GM21529 (cell line): Measurements from ENCODE around the gene TMEM178B.
"Not testable (repeated sequence)": the region's sequence is repeated elsewhere in the genome, so short reads cannot be mapped to it uniquely, and the experiment has no call there.

Experiments
- ATAC-seq: cut with Tn5 transposase; IDR thresholded peaks from one replicate; pipeline ENCODE4 v1.9.1; 2021; ENCODE audit not compliant: unreplicated experiment

TMEM178B gene

GRCh38 chr7:141377906-141378305 lies 304.0 kb downstream of the TMEM178B start:
- ATAC-seq, result no peak

GRCh38 chr7:141378405-141378804 lies 304.5 kb downstream of the TMEM178B start:
- no peak for ATAC-seq

GRCh38 chr7:141381794-141382427 lies 308.0 kb downstream of the TMEM178B start:
- ATAC-seq, result no peak

GRCh38 chr7:141383356-141383755 lies 309.5 kb downstream of the TMEM178B start:
- not testable (repeated sequence) for ATAC-seq

- ATAC-seq, result no peak
These were observed 313.0 kb downstream of the TMEM178B start for GRCh38 chr7:141386881-141387280.

GRCh38 chr7:141387521-141388217 lies 313.8 kb downstream of the TMEM178B start:
- no peak for ATAC-seq

GRCh38 chr7:141389140-141389796 lies 315.4 kb downstream of the TMEM178B start:
- ATAC-seq, result no peak

- ATAC-seq, result no peak
These were observed 316.5 kb downstream of the TMEM178B start for GRCh38 chr7:141390339-141390738.

- no peak for ATAC-seq
These were observed 319.2 kb downstream of the TMEM178B start for GRCh38 chr7:141393056-141393455.

- no peak for ATAC-seq
These were observed 323.6 kb downstream of the TMEM178B start for GRCh38 chr7:141397236-141398163.

GRCh38 chr7:141400356-141400755 lies 326.5 kb downstream of the TMEM178B start:
- no peak for ATAC-seq

GRCh38 chr7:141402277-141402996 lies 328.6 kb downstream of the TMEM178B start:
- no peak for ATAC-seq

GRCh38 chr7:141403846-141404245 lies 330.0 kb downstream of the TMEM178B start:
- not testable (repeated sequence) for ATAC-seq

GRCh38 chr7:141406347-141406746 lies 332.5 kb downstream of the TMEM178B start:
- ATAC-seq, result no peak

- ATAC-seq, result no peak
These were observed 334.0 kb downstream of the TMEM178B start for GRCh38 chr7:141407893-141408292.

- no peak for ATAC-seq
These were observed 334.6 kb downstream of the TMEM178B start for GRCh38 chr7:141408440-141408839.

- no peak for ATAC-seq
These were observed 335.4 kb downstream of the TMEM178B start for GRCh38 chr7:141409219-141409618.

GRCh38 chr7:141409801-141410329 lies 336.0 kb downstream of the TMEM178B start:
- ATAC-seq, result no peak

- no peak for ATAC-seq
These were observed 336.6 kb downstream of the TMEM178B start for GRCh38 chr7:141410353-141411000.

GRCh38 chr7:141411133-141411532 lies 337.3 kb downstream of the TMEM178B start:
- no peak for ATAC-seq
